Measurements from ENCODE around the gene GAS6. TPM values are rescaled to one million over a fixed set of nuclear protein-coding genes. Genes with fewer than 3 reads are reported as not detected.

Gene GAS6
- total RNA-seq, 2 donors from 2014 or later, result 206 to 254 TPM

- H3K27ac ChIP-seq, result no peak overlapping the region
- H3K36me3 ChIP-seq, result no peaks in the 10 kb centered on the region
- H3K9me3 ChIP-seq, result no peaks in the 10 kb centered on the region
- no peak for TF ChIP-seq CTCF (IDR thresholded peaks at IDR 0.05)
- DNase-seq (ENCODE audit: low spot score), result peak; percentile 23
- H3K4me1 ChIP-seq, result peaks cover 0 to 16% of the 10 kb centered on the region in 2 donors
- H3K27me3 ChIP-seq, result no peaks in the 10 kb centered on the region
- no peak overlapping the region for H3K4me3 ChIP-seq
Observed at GRCh38 chr13:113901642-113902041, 37.8 kb upstream of the GAS6 start.

GRCh38 chr13:113901231-113901630 is 37.4 kb upstream of the GAS6 start:
- TF ChIP-seq CTCF (IDR thresholded peaks at IDR 0.05), result no peak
- no peak overlapping the region for H3K27ac ChIP-seq
- no peak overlapping the region for H3K4me3 ChIP-seq
- H3K4me1 ChIP-seq, result peaks cover 0 to 17% of the 10 kb centered on the region in 2 donors
- no peaks in the 10 kb centered on the region for H3K9me3 ChIP-seq
- peak; percentile 30 for DNase-seq (ENCODE audit: low spot score)
- H3K27me3 ChIP-seq, result no peaks in the 10 kb centered on the region
- no peaks in the 10 kb centered on the region for H3K36me3 ChIP-seq

- no peak for TF ChIP-seq CTCF (IDR thresholded peaks at IDR 0.05)
- DNase-seq (ENCODE audit: low spot score), result peak; percentile 13
- H3K9me3 ChIP-seq, result no peaks in the 10 kb centered on the region
- no peaks in the 10 kb centered on the region for H3K36me3 ChIP-seq
- peaks cover 0 to 17% of the 10 kb centered on the region in 2 donors for H3K4me1 ChIP-seq
- H3K27ac ChIP-seq, result no peak overlapping the region
- no peak overlapping the region for H3K4me3 ChIP-seq
- H3K27me3 ChIP-seq, result no peaks in the 10 kb centered on the region
Observed at GRCh38 chr13:113900646-113901045, 36.8 kb upstream of the GAS6 start.

GRCh38 chr13:113898391-113898790 is 34.5 kb upstream of the GAS6 start:
- Histone ChIP-seq H3K36me3 (no peaks in the 10 kb centered on the region), H3K4me1 (peaks cover 0 to 17% of the 10 kb centered on the region in 2 donors), H3K4me3 (no peak overlapping the region), H3K27ac (no peak overlapping the region), H3K9me3 (no peaks in the 10 kb centered on the region), H3K27me3 (no peaks in the 10 kb centered on the region)
- no peak for TF ChIP-seq CTCF (IDR thresholded peaks at IDR 0.05)
- DNase-seq (ENCODE audit: low spot score), result no peak

- peaks cover 0 to 17% of the 10 kb centered on the region in 2 donors for H3K4me1 ChIP-seq
- no peaks in the 10 kb centered on the region for H3K9me3 ChIP-seq
- no peak for DNase-seq (ENCODE audit: low spot score)
- no peaks in the 10 kb centered on the region for H3K27me3 ChIP-seq
- TF ChIP-seq CTCF (IDR thresholded peaks at IDR 0.05), result no peak
- H3K27ac ChIP-seq, result no peak overlapping the region
- H3K4me3 ChIP-seq, result no peak overlapping the region
- H3K36me3 ChIP-seq, result no peaks in the 10 kb centered on the region
Observed at GRCh38 chr13:113897966-113898365, 34.1 kb upstream of the GAS6 start.

- H3K27me3 ChIP-seq, result no peaks in the 10 kb centered on the region
- TF ChIP-seq CTCF (IDR thresholded peaks at IDR 0.05), result no peak
- H3K4me3 ChIP-seq, result no peak overlapping the region
- peaks cover 0 to 17% of the 10 kb centered on the region in 2 donors for H3K4me1 ChIP-seq
- H3K27ac ChIP-seq, result no peak overlapping the region
- no peaks in the 10 kb centered on the region for H3K36me3 ChIP-seq
- no peaks in the 10 kb centered on the region for H3K9me3 ChIP-seq
- peak; percentile 30 for DNase-seq (ENCODE audit: low spot score)
Observed at GRCh38 chr13:113897161-113897560, 33.3 kb upstream of the GAS6 start.

Data from right atrium auricular region (tissue), 2 donors.